22Rv1 (cell line): Measurements from ENCODE around the gene SUCLG2.

ENCODE experiments used
- ZFX ChIP-seq: fragments of 450-650 bp; IDR thresholded peaks from 2 replicates; pipeline ENCODE4 v1.6.1; 2017; ENCODE audit warnings: antibody characterized with exemption, borderline replicate concordance
- TF ChIP-seq, protein P1 (sequence below): fragments of 450-650 bp; IDR thresholded peaks from 2 replicates; pipeline ENCODE4 v1.5.1; 2017; ENCODE audit warnings: mild to moderate bottlenecking

DNA sequence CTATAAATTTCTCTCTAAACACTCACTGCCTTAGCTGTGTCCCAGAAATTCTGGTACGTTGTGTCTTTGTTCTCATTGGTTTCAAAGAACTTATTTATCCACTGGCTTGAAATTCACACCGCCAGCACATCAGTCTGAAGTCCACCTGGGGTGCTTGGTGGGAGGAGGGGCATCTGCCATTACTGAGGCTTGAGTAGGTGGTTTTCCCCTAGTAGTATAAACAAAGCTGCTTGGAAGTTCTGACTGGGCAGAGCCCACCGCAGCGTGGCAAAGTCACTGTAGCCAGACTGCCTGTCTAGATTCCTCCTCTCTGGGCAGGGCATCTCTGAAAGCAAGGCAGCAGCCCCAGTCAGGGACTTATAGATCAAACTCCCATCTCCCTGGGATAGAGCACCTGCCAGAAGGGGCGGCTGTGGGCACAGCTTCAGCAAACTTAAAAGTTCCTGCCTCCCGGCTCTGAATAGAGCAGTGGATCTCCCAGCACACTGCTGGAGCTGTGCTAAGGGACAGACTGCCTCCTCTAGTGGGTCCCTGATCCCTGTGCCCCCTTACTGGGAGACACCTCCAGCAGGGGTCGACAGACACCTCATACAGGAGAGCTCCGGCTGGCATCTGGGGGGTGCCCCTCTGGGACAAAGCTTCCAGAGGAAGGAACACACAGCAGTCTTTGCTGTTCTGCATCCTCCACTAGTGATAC, 114.1 kb downstream of the SUCLG2 start:
- TF ChIP-seq, protein P1, sequence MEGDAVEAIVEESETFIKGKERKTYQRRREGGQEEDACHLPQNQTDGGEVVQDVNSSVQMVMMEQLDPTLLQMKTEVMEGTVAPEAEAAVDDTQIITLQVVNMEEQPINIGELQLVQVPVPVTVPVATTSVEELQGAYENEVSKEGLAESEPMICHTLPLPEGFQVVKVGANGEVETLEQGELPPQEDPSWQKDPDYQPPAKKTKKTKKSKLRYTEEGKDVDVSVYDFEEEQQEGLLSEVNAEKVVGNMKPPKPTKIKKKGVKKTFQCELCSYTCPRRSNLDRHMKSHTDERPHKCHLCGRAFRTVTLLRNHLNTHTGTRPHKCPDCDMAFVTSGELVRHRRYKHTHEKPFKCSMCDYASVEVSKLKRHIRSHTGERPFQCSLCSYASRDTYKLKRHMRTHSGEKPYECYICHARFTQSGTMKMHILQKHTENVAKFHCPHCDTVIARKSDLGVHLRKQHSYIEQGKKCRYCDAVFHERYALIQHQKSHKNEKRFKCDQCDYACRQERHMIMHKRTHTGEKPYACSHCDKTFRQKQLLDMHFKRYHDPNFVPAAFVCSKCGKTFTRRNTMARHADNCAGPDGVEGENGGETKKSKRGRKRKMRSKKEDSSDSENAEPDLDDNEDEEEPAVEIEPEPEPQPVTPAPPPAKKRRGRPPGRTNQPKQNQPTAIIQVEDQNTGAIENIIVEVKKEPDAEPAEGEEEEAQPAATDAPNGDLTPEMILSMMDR: no peak
- TF ChIP-seq ZFX: no peak
